Fibroblast of the aortic adventitia (primary cell): ENCODE measurements around the gene ACVRL1. TPM values are rescaled to one million over a fixed set of nuclear protein-coding genes. Genes with fewer than 3 reads are reported as not detected.

ENCODE experiments used
- DNase-seq: peaks from one replicate; pipeline ENCODE4 v3.0.0-alpha.2; 2010; ENCODE audit warnings: low read depth
- H3K4me3 ChIP-seq: 2 replicates; pipeline ENCODE4 v1.5.1; 2011; ENCODE audit warnings: low read depth, mild to moderate bottlenecking, control low read depth, low read length, moderate library complexity
- total RNA-seq: library from RNA; depleted of rRNA; stranded (reverse); fragments of >200 nt; gene quantifications from 2 replicates; pipeline ENCODE4 v1.2.3, GENCODE V29; 2012; ENCODE audit warnings: low replicate concordance
- TF ChIP-seq, protein P1 (sequence below): IDR thresholded peaks from 2 replicates; pipeline ENCODE4 v1.5.1; 2011; ENCODE audit warnings: mild to moderate bottlenecking, low read length, control low read depth, inconsistent platforms; ENCODE audit not compliant: insufficient read depth

The ACVRL1 gene
- total RNA-seq, 1 donor: 56.5 TPM

DNA sequence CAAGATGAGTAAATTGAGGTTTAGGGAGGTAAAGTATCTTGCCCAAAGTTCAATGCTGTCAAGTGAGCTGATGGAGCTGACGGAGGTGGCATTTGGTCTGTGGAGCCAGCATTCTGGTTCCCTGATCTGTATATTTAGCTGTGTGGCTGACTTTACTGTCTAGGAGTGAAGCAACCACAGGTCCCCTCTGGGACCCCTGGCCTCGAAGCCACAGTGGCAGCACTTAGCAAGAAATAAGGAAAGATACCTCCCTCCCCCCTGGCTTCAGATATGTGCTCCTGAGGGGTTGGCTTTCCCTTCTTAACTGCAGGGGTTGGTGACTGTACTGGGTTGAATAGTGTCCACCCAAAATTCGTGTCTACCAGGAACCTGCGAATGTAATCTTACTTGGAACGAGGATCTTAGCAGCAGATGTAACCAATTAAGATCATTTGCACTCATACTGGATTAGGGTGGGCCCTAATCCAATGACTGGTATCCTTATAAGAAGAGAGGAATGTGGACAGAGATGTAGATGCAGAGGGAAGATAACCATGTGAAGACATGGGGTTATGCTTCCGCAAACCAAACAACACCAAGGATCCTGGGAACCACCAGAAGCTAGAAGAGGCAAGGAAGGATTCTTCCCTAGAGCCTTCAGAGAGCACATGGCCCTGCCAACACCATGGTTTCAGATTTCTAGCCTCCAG, 42.2 kb downstream of the ACVRL1 start:
- peak; percentile 40 for DNase-seq
- no peak overlapping the region for H3K4me3 ChIP-seq
- TF ChIP-seq, protein P1, sequence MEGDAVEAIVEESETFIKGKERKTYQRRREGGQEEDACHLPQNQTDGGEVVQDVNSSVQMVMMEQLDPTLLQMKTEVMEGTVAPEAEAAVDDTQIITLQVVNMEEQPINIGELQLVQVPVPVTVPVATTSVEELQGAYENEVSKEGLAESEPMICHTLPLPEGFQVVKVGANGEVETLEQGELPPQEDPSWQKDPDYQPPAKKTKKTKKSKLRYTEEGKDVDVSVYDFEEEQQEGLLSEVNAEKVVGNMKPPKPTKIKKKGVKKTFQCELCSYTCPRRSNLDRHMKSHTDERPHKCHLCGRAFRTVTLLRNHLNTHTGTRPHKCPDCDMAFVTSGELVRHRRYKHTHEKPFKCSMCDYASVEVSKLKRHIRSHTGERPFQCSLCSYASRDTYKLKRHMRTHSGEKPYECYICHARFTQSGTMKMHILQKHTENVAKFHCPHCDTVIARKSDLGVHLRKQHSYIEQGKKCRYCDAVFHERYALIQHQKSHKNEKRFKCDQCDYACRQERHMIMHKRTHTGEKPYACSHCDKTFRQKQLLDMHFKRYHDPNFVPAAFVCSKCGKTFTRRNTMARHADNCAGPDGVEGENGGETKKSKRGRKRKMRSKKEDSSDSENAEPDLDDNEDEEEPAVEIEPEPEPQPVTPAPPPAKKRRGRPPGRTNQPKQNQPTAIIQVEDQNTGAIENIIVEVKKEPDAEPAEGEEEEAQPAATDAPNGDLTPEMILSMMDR: no peak

DNA sequence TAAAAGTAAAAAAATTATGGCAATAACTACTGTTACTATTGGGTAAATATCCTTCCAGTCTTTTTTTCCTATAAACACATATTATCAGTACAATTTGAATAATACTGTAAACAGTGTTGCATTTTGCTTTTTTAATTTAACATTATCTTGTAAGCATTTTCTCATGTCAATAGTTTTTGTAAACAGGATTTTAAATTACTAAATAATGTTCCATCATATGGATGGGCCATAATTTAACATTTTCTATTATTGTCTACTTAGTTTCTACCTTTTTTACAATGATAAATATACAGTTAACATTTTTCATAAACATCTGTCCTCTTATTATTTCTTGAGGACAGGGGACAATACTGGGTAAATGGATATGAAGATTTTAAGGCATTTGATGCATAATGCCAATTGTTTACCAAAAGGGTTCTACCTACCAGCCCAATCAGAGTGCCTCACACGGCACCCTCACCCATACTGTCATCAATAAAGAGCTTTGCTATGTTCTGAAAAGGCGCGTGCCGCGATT, 43.4 kb downstream of the ACVRL1 start:
- DNase-seq: no peak
- TF ChIP-seq, protein P1: no peak
- peak overlapping the region; percentile 71 for H3K4me3 ChIP-seq

DNA sequence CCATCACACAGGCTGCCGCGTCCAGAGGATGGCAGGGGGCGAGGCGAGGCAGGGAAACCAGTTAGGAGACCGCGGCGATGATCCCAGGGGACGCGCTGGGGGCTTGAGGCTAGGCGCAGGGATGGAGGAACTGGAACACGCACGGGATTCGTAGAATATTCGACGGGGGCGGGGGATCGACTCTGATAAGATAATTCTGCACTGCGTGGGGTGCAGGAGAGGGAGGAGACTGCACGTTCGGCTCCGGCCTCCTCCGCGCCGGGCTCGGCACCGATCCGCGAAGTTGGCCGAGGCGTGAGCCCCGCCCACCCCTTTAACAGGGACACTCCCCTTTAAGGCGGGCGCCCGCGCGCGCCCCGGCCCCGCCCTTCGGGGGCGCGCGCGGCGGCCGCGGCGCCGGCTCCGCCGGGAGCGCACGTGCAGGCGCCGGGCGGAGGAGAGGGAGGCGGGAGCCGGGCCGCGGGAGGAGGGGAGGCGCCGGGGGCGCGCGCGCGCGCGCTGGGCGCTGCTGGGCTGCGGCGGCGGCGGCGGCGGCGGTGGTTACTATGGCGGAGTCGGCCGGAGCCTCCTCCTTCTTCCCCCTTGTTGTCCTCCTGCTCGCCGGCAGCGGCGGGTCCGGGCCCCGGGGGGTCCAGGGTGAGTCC, 44.0 kb downstream of the ACVRL1 start, which contains the start of gene ACVR1B:
Gene ACVR1B, plus strand, starts transcription at position 501 of the 644 bp plus-strand sequence. Its CDS starts 45 bp downstream, at position 546.
- H3K4me3 ChIP-seq: peak within 1 kb of the TSS; percentile 91
- TF ChIP-seq, protein P1: no peak
- peak; percentile 87 for DNase-seq

- TF ChIP-seq, protein P1: no peak
- H3K4me3 ChIP-seq: peak overlapping the region; percentile 91
- DNase-seq: no peak
Observed at GRCh38 chr12:51951843-51952722, 44.8 kb downstream of the ACVRL1 start.

GRCh38 chr12:51953089-51953488, 45.8 kb downstream of the ACVRL1 start:
- peak overlapping the region; percentile 91 for H3K4me3 ChIP-seq
- DNase-seq: no peak
- TF ChIP-seq, protein P1: no peak

DNA sequence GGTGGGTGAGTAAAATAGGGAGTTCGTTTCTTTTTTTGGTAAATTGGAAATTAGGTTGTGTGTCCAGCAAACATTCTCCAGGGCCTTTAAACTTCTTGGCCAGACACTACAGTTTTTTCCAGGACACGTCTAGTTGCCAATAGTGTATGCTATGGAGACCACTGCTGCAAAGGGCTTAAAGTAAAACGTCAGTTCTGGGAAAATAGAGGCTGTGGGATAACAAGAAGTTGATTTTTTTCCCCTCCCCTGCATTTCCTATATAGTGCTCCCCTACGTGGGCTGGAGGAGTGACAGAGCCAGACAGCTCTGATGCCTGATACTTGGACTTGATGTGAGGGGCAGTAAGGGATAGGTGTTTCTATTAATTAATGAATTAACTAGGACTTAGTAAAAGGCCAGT, 46.6 kb downstream of the ACVRL1 start:
- DNase-seq: no peak
- TF ChIP-seq, protein P1: no peak
- H3K4me3 ChIP-seq: peak overlapping the region; percentile 16
